Ishikawa (cell line): ENCODE measurements around the gene JPT2.

ENCODE experiments used
- EP300 ChIP-seq: IDR thresholded peaks from 2 replicates; pipeline ENCODE4 v1.6.1; 2012; ENCODE audit warnings: borderline replicate concordance
- FOXM1 ChIP-seq: IDR thresholded peaks from 2 replicates; pipeline ENCODE4 v1.6.1; 2012; ENCODE audit warnings: low read depth, borderline replicate concordance
- MAX ChIP-seq: IDR thresholded peaks from 2 replicates; pipeline ENCODE4 v1.6.1; 2012
- REST ChIP-seq: IDR thresholded peaks from 2 replicates; pipeline ENCODE4 v1.6.1; 2012; ENCODE audit warnings: low read depth, mild to moderate bottlenecking
- TCF12 ChIP-seq: IDR thresholded peaks from 2 replicates; pipeline ENCODE4 v1.6.1; 2012; ENCODE audit warnings: low read depth
- ZBTB7A ChIP-seq: IDR thresholded peaks from 2 replicates; pipeline ENCODE4 v1.6.1; 2012; ENCODE audit warnings: low read depth

- TF ChIP-seq REST = no peak
- no peak for TF ChIP-seq MAX
- TF ChIP-seq FOXM1 = no peak
- TF ChIP-seq TCF12 = no peak
- TF ChIP-seq ZBTB7A = no peak
- no peak for TF ChIP-seq EP300
These were observed 21.1 kb upstream of the JPT2 start for GRCh38 chr16:1656808-1657617.
